HG03196 (cell line): ENCODE results near the gene SLAMF8.

ENCODE experiments used
- ATAC-seq: cut with Tn5 transposase; IDR thresholded peaks from one replicate; pipeline ENCODE4 v1.9.1; 2021; ENCODE audit not compliant: unreplicated experiment

Gene SLAMF8

GRCh38 chr1:159868766-159869165 is 42.1 kb downstream of the SLAMF8 start:
- ATAC-seq: no peak

- ATAC-seq: no peak
Measured at GRCh38 chr1:159869173-159869572, 42.5 kb downstream of the SLAMF8 start.

- no peak for ATAC-seq
Measured at GRCh38 chr1:159869607-159870006, 42.9 kb downstream of the SLAMF8 start.

- no peak for ATAC-seq
Measured at GRCh38 chr1:159870704-159871103, 44.0 kb downstream of the SLAMF8 start.

- no peak for ATAC-seq
Measured at GRCh38 chr1:159872891-159873290, 46.2 kb downstream of the SLAMF8 start.

GRCh38 chr1:159873530-159874143 is 47.0 kb downstream of the SLAMF8 start:
- ATAC-seq: no peak

GRCh38 chr1:159877695-159878444 is 51.2 kb downstream of the SLAMF8 start:
- ATAC-seq: no peak

DNA sequence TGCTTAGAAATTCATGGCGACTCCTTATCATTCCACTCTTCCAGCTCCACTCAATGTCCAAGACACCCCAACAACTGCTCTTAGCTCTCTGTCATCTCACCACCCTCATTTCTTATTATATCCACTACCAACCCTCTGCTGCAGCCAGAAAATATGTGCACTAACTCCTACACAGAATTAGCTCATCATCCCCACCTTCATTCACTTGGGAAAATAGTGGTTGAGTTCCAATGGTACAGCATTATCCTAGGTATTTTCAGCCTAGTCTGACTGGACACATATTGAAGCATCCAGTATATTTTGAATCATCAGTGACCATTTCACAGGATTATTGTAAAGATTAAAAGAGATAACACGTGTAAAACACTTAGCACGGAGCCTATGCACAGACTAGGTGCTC is 52.5 kb downstream of the SLAMF8 start:
- no peak for ATAC-seq

DNA sequence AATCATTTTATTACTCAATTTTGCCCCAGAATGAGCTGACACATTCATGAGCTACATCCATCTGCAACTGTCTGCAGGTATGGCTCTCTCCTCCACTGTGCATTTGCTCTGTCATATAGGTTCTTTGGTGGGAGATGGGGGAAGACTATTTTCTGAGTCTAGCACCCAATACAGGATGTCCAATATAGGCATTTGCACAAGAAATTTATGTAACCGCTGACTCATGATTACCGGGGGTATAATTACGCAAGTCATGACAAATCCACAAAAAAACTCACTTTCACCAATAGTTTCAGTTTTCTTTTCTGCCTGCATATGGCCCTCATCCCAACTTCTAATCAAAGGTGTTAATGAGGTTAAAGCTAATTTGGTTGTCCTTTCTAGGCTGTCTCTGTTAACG is 53.3 kb downstream of the SLAMF8 start:
- no peak for ATAC-seq

DNA sequence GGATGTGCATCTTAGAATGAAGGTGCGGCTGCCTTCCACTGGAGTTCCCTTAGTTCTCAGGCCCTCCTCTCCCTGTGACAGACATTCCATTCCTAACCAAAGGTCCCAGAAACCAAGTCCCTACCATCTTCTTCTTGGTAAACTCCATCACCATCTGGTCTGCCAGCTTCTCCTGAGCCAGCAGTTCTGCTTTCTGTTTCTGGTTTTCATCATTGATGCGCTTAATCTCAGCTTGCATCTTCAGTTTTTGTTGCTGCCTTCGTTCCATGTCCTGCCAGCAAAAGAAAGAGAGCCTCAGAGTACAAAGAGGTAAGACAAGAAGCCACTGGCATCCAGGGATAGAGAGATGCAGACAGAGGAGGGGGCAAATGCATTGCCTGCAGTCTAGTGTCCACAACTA is 53.8 kb downstream of the SLAMF8 start:
- ATAC-seq: no peak

DNA sequence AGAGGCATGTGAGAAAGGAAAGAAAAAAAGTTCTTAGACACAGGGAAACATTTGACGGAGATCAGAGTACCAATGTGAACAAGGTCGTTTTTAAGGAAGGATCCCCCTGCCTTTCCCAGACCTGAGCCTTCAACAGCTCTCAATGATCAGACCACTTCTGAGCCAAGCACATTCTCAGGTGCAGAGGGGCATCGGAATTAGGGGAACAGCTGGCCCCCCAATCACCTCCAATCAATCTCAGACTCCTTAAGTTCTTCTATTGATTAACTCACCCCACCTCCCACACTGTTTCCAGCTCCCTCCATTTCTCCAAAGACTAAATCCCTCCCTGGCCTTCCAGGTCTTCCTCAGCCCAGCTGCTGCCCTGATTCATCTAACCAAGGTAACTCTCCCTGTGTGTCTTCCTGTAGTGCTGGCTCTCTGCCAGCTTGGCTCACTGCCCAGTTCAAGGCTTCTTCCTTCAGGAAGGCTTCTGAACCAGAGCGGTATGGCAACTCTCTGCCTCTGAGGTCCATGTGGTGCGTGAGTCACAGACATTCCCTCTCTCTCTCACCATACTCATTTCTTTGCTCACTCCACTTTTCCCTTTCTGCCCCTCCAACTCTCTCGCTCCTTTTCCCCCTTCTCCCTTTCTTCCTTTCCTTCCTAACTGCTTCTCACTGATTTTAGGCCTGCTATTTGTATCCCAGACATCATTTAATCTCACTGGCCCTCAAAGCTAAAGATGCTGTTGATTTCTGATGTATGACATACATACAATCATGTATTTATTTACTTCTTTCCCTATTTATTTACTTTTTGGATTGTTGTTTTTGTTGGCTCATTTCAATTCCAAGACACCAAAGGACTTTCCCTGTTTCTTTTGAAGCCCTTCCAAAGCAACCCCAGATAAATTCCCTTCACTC is 55.2 kb downstream of the SLAMF8 start:
- ATAC-seq: no peak

DNA sequence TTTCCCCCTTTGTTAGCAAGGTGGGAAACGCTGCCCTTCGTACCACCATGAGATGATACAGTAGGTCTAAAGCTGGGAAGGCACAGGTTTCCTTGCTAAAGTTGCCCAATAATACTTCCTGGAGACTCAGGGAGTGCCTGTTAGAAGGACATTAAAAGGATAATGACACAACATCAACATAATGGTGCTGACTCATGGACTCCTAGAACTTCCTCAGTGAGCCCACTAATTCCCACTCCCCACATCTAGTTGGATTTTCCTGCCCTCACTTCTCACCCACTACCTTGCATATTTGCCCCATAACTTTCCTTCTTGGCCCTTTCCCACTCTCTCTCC is 55.8 kb downstream of the SLAMF8 start:
- ATAC-seq: no peak

DNA sequence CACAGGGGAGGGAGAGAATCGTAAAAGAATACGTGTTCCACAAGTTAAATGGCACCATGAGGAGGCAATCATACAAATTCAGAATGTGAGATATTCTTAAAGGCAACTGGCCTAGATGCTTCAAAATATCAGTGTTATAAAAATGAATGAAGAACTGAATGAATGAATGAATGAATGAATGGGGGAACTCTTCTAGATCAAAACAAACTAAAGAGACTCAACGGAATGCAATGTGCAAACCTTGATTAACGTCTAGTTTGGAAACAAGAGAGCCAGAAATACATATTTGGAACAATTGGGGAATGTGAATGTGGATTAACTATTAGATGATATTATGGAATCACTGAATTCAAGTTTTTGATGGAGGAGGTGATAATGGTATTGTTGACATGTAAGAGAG is 56.5 kb downstream of the SLAMF8 start:
- ATAC-seq: no peak

DNA sequence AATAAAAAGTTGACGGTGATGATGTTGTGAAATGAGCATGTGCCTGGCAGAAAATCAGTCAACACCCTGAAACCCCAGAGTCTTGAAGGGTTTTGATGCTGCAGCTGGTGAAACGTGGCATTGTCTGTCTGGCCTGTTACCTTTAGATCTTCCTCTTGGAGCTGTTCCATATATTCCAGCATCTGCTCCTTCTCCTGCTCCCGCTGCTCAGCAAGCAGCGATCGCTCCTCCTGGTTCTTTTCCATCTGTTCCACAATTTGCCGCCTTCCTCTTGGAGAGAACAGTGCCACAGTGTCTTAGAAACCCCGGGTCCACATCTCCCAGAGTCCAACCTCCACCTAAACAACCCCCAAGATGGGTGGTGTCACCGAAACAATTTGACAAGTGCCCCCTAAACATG is 57.6 kb downstream of the SLAMF8 start:
- no peak for ATAC-seq
